Astrocyte of the spinal cord (primary cell): ENCODE data around the gene ZFHX2.
A peak's percentile ranks its signal among the peaks of the same experiment; 100 is the strongest.

Source experiments
- DNase-seq: peaks from one replicate; pipeline ENCODE4 v3.0.0; 2011; ENCODE audit warnings: low read depth, low spot score
- H3K4me3 ChIP-seq: 2 replicates; pipeline ENCODE4 v1.5.1; 2011; ENCODE audit warnings: low read depth, mild to moderate bottlenecking, low read length, moderate library complexity
- in situ Hi-C: cut with HindIII; loops from 2 replicates; pipeline ENCODE4 v1.10.0; 2017; ENCODE audit warnings: low sequenced_read_pairs
- TF ChIP-seq, protein P1 (sequence below): IDR thresholded peaks from 2 replicates; pipeline ENCODE4 v1.5.1; 2012; ENCODE audit warnings: low read depth, mild to moderate bottlenecking, low read length, inconsistent platforms

The ZFHX2 gene

DNA sequence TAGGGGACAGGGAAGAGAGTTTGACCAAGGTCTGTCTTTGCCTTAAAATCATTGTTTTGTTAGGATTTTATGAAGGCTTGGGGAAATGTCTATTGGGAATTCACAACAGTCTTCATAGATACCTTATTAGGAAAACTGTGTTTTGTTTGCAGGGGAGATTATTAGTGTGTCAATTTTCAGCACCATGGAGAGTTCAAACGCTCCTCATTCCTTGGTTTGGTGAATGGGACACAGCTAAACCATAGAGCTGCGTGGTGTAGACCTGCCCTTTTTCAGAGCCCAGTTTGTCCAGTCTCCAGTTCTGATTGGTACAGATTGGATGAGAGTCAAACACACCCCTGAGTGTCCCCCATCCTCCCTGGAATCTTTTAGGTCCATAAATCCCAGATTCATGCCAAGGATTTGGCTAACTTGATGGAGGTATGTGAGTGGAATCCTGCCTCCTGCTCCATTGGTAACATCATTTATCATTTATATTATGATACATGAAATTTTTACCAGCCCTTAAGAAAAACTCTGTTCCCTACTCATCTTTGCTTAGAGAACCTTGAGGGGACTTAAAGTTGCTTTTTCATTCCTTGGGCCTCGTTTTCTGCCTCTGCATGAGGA lies 70.1 kb downstream of the ZFHX2 start:
- peak; percentile 20 for DNase-seq
- no peak overlapping the region for H3K4me3 ChIP-seq
- in situ Hi-C loops, result no loop called here
- TF ChIP-seq, protein P1, sequence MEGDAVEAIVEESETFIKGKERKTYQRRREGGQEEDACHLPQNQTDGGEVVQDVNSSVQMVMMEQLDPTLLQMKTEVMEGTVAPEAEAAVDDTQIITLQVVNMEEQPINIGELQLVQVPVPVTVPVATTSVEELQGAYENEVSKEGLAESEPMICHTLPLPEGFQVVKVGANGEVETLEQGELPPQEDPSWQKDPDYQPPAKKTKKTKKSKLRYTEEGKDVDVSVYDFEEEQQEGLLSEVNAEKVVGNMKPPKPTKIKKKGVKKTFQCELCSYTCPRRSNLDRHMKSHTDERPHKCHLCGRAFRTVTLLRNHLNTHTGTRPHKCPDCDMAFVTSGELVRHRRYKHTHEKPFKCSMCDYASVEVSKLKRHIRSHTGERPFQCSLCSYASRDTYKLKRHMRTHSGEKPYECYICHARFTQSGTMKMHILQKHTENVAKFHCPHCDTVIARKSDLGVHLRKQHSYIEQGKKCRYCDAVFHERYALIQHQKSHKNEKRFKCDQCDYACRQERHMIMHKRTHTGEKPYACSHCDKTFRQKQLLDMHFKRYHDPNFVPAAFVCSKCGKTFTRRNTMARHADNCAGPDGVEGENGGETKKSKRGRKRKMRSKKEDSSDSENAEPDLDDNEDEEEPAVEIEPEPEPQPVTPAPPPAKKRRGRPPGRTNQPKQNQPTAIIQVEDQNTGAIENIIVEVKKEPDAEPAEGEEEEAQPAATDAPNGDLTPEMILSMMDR, result no peak

DNA sequence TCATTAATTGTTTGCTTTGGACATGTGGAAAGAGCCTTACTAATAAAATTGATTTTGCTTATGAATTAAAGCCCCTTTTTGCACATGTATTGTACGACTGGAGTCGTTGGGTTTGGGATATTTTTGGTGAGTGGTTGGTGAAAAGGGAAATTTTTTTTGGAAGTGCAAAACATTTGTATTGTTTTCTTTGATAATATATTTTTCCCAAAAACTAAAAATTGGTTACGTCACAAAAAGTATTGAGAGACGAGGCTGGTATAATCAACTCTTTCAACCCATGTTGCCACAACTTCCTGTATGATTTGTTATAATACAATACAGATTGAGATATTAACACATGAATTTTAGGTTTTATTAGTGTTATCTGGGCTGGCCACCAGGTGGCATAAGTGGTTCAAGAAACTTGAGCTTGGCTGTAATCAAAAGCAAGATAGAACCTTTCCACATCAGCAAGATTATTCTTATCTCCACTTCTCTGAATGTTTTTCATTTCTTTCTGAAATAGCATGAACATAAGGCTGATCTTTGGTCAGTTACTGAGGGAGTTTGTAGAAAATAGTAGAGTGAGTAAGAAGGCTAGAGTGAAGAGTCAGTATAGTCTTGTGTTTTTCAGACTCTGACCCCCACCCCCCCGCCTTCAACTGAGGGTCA lies 73.3 kb downstream of the ZFHX2 start:
- TF ChIP-seq, protein P1, result peak; percentile 63
- peak; percentile 69 for DNase-seq
- in situ Hi-C loops, result no loop called here
- H3K4me3 ChIP-seq, result no peak overlapping the region

DNA sequence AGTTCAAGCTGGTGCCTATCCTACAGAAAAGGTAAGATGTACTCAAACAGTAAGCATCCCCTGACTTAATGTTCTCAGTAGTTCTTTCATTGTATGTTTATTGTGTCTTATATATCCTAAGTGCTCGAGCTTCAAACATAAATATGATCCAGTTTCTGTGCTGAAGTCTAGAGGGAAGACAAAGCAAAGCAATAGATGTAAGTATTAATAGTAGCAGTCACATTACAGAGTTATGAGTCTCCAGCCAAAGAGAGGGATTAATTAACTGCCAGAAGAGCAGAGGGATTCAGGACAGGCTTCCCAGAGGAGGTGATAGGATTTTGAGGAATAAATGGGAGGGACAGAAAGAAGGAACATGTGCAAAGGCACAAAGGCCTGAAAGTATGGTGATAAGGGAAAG lies 80.6 kb downstream of the ZFHX2 start:
- in situ Hi-C loops, result no loop called here
- TF ChIP-seq, protein P1, result no peak

More for the DNA sequence above, 80.6 kb downstream of the ZFHX2 start:
- no peak overlapping the region for H3K4me3 ChIP-seq
- no peak for DNase-seq
